Neural cell (in vitro differentiated cells): ENCODE data around the gene RORC. TPM values are rescaled to one million over a fixed set of nuclear protein-coding genes. Genes with fewer than 3 reads are reported as not detected.

Source experiments
- H2AFZ ChIP-seq: fragments of 200-600, 300-800 bp; sonication (generic), shearing (Covaris generic); 2 replicates; pipeline ENCODE4 v1.6.0; 2014; ENCODE audit warnings: low read depth, mild to moderate bottlenecking, antibody characterized with exemption, low read length, moderate library complexity
- H3F3A ChIP-seq: fragments of 200-600 bp; shearing (Covaris generic); 2 replicates; pipeline ENCODE4 v1.6.1; 2016; ENCODE audit warnings: mild to moderate bottlenecking, moderate library complexity, mixed read lengths, antibody characterized with exemption, low read length; ENCODE audit not compliant: insufficient read depth, poor library complexity, severe bottlenecking
- H3K27ac ChIP-seq: fragments of 200-600, 300-800 bp; sonication (generic), shearing (Covaris generic); 2 replicates; pipeline ENCODE4 v1.5.1; 2014; ENCODE audit warnings: mild to moderate bottlenecking, low read length, moderate library complexity
- H3K27me3 ChIP-seq: fragments of 300-800, 200-600 bp; sonication (generic), shearing (Covaris generic); 2 replicates; pipeline ENCODE4 v1.6.0; 2014; ENCODE audit warnings: mild to moderate bottlenecking, low read depth, low read length, moderate library complexity; ENCODE audit not compliant: insufficient read depth
- H3K36me3 ChIP-seq: fragments of 300-800, 200-600 bp; sonication (generic), shearing (Covaris generic); 2 replicates; pipeline ENCODE4 v1.5.1; 2014; ENCODE audit warnings: mild to moderate bottlenecking, antibody characterized with exemption, low read length, moderate library complexity; ENCODE audit not compliant: insufficient read depth
- H3K4me2 ChIP-seq: fragments of 300-800, 200-600 bp; sonication (generic), shearing (Covaris generic); 2 replicates; pipeline ENCODE4 v1.6.0; 2014; ENCODE audit warnings: mild to moderate bottlenecking, low read length
- H3K4me3 ChIP-seq: fragments of 300-800, 200-600 bp; sonication (generic), shearing (Covaris generic); 2 replicates; pipeline ENCODE4 v1.5.1; 2014; ENCODE audit warnings: mild to moderate bottlenecking, low read length, moderate library complexity
- H3K79me2 ChIP-seq: fragments of 200-600 bp; shearing (Covaris generic); replicated peaks from 2 replicates; pipeline ENCODE4 v1.6.0; 2014; ENCODE audit warnings: mild to moderate bottlenecking, low read length, moderate library complexity; ENCODE audit not compliant: insufficient read depth
- H3K9ac ChIP-seq: fragments of 300-800, 200-600 bp; sonication (generic), shearing (Covaris generic); 2 replicates; pipeline ENCODE4 v1.6.1; 2016; ENCODE audit warnings: mild to moderate bottlenecking, low read length, mixed read lengths
- H3K9me2 ChIP-seq: fragments of 200-600 bp; shearing (Covaris generic); 2 replicates; pipeline ENCODE4 v1.6.1; 2016; ENCODE audit warnings: mild to moderate bottlenecking, low read length, mixed read lengths; ENCODE audit not compliant: insufficient read depth
- H3K9me3 ChIP-seq: fragments of 200-600, 300-800 bp; sonication (generic), shearing (Covaris generic); 2 replicates; pipeline ENCODE4 v1.6.1; 2016; ENCODE audit warnings: mild to moderate bottlenecking, mixed run types, low read length, moderate library complexity, mixed read lengths
- H4K20me1 ChIP-seq: fragments of 200-600 bp; shearing (Covaris generic); 2 replicates; pipeline ENCODE4 v1.6.1; 2016; ENCODE audit warnings: mild to moderate bottlenecking, mixed run types; ENCODE audit not compliant: insufficient read depth
- EP300 ChIP-seq: fragments of 450-650 bp; conservative IDR thresholded peaks from 2 replicates; pipeline ENCODE4 v1.6.1; 2014; ENCODE audit warnings: antibody characterized with exemption, mild to moderate bottlenecking, moderate library complexity; ENCODE audit not compliant: poor library complexity, severe bottlenecking
- EZH2 ChIP-seq: fragments of 200-600, 300-800 bp; shearing (Covaris generic), sonication (generic); IDR thresholded peaks from 2 replicates; pipeline ENCODE4 v1.6.1; 2014; ENCODE audit warnings: antibody characterized with exemption, low read length, borderline replicate concordance, mild to moderate bottlenecking; ENCODE audit not compliant: insufficient read depth, poor library complexity, severe bottlenecking
- POLR2AphosphoS5 ChIP-seq: IDR thresholded peaks from 2 replicates; pipeline ENCODE4 v1.6.1; 2012
- RAD21 ChIP-seq: fragments of 450-650 bp; conservative IDR thresholded peaks from 2 replicates; pipeline ENCODE4 v1.6.1; 2014; ENCODE audit warnings: antibody characterized with exemption, mild to moderate bottlenecking, moderate library complexity
- REST ChIP-seq: IDR thresholded peaks from 2 replicates; pipeline ENCODE4 v1.6.1; 2012; ENCODE audit warnings: borderline replicate concordance
- SMC3 ChIP-seq: fragments of 450-650 bp; conservative IDR thresholded peaks from 2 replicates; pipeline ENCODE4 v1.6.1; 2014; ENCODE audit warnings: antibody characterized with exemption, mild to moderate bottlenecking, moderate library complexity; ENCODE audit not compliant: poor library complexity
- TAF1 ChIP-seq: IDR thresholded peaks from 2 replicates; pipeline ENCODE4 v1.6.1; 2012; ENCODE audit warnings: low read depth
- polyA plus RNA-seq: library from polyadenylated mRNA; depleted of rRNA; stranded (reverse); fragments of >200 nt; gene quantifications from 2 replicates; pipeline ENCODE4 v1.2.3, GENCODE V29; 2014

RORC gene
- polyA plus RNA-seq, 1 donor from 2014 or later: 0.45 TPM

- Histone ChIP-seq H3K36me3 (no peaks in the 10 kb centered on the region), H3F3A (no peaks in the 10 kb centered on the region), H3K4me2 (no peak overlapping the region), H3K9ac (no peak overlapping the region), H3K4me3 (peak overlapping the region; percentile 33), H3K9me2 (no peaks in the 10 kb centered on the region), H2AFZ (no peak overlapping the region), H3K79me2 (no peaks in the 10 kb centered on the region), H4K20me1 (no peaks in the 10 kb centered on the region), H3K27ac (no peak overlapping the region), H3K27me3 (peaks cover 57% of the 10 kb centered on the region), H3K9me3 (no peaks in the 10 kb centered on the region)
- TF ChIP-seq RAD21 (no peak), EP300 (no peak), POLR2AphosphoS5 (no peak), EZH2 (no peak), TAF1 (no peak), SMC3 (no peak), REST (no peak)
Observed at GRCh38 chr1:151839082-151839412, 7.4 kb upstream of the RORC start.

GRCh38 chr1:151838222-151839081, 6.8 kb upstream of the RORC start:
- Histone ChIP-seq H3K9me3 (no peaks in the 10 kb centered on the region), H3K36me3 (no peaks in the 10 kb centered on the region), H3K79me2 (no peaks in the 10 kb centered on the region), H4K20me1 (no peaks in the 10 kb centered on the region), H3K4me3 (peak overlapping the region; percentile 33), H3K27ac (no peak overlapping the region), H3K9me2 (no peaks in the 10 kb centered on the region), H3K4me2 (no peak overlapping the region), H2AFZ (no peak overlapping the region), H3K27me3 (peaks cover 57% of the 10 kb centered on the region), H3F3A (no peaks in the 10 kb centered on the region), H3K9ac (no peak overlapping the region)
- no peak for TF ChIP-seq POLR2AphosphoS5
- TF ChIP-seq EZH2: peak; percentile 76

- no peak overlapping the region for H3K9ac ChIP-seq
- no peak overlapping the region for H3K4me2 ChIP-seq
- H3F3A ChIP-seq: no peaks in the 10 kb centered on the region
- H3K9me2 ChIP-seq: no peaks in the 10 kb centered on the region
- H3K27ac ChIP-seq: no peak overlapping the region
- H3K36me3 ChIP-seq: no peaks in the 10 kb centered on the region
- H3K27me3 ChIP-seq: peaks cover 57% of the 10 kb centered on the region
- H3K79me2 ChIP-seq: no peaks in the 10 kb centered on the region
- H2AFZ ChIP-seq: no peak overlapping the region
- no peaks in the 10 kb centered on the region for H4K20me1 ChIP-seq
- H3K4me3 ChIP-seq: no peak overlapping the region
- no peaks in the 10 kb centered on the region for H3K9me3 ChIP-seq
- TF ChIP-seq EZH2: no peak
Observed at GRCh38 chr1:151837884-151838221, 6.3 kb upstream of the RORC start.
